Ecto neural progenitor cell (in vitro differentiated cells): Measurements from ENCODE around the gene DNAJB6.

Source experiments
- DNase-seq: peaks from one replicate; pipeline ENCODE4 v3.0.0-alpha.2; 2018; ENCODE audit warnings: low spot score

DNAJB6 gene

GRCh38 chr7:157396316-157397035, 59.7 kb downstream of the DNAJB6 start:
- no peak for DNase-seq

- DNase-seq: no peak
These were observed 60.4 kb downstream of the DNAJB6 start for GRCh38 chr7:157397036-157397720.

GRCh38 chr7:157397731-157398691, 61.2 kb downstream of the DNAJB6 start:
- DNase-seq: peak; percentile 73

- DNase-seq: no peak
These were observed 62.4 kb downstream of the DNAJB6 start for GRCh38 chr7:157399086-157399687.

GRCh38 chr7:157400171-157400860, 63.5 kb downstream of the DNAJB6 start:
- DNase-seq: no peak

- no peak for DNase-seq
These were observed 65.0 kb downstream of the DNAJB6 start for GRCh38 chr7:157401567-157402387.

- no peak for DNase-seq
These were observed 65.5 kb downstream of the DNAJB6 start for GRCh38 chr7:157402388-157402703.

- DNase-seq: no peak
These were observed 66.2 kb downstream of the DNAJB6 start for GRCh38 chr7:157402911-157403534.

- no peak for DNase-seq
These were observed 67.0 kb downstream of the DNAJB6 start for GRCh38 chr7:157403646-157404401.

GRCh38 chr7:157404845-157405481, 68.2 kb downstream of the DNAJB6 start:
- DNase-seq: no peak

- DNase-seq: no peak
These were observed 68.7 kb downstream of the DNAJB6 start for GRCh38 chr7:157405501-157405900.

- no peak for DNase-seq
These were observed 69.4 kb downstream of the DNAJB6 start for GRCh38 chr7:157405914-157406810.

- DNase-seq: no peak
These were observed 70.2 kb downstream of the DNAJB6 start for GRCh38 chr7:157406971-157407370.

- no peak for DNase-seq
These were observed 70.9 kb downstream of the DNAJB6 start for GRCh38 chr7:157407512-157408257.

GRCh38 chr7:157408258-157409101, 71.7 kb downstream of the DNAJB6 start:
- DNase-seq: no peak

GRCh38 chr7:157409149-157409752, 72.4 kb downstream of the DNAJB6 start:
- no peak for DNase-seq
